Ishikawa (cell line): ENCODE data around the gene KIAA0319L.

Experiments used
- CEBPB ChIP-seq: IDR thresholded peaks from 2 replicates; pipeline ENCODE4 v1.6.1; 2012
- EGR1 ChIP-seq: IDR thresholded peaks from 2 replicates; pipeline ENCODE4 v1.6.1; 2012
- EP300 ChIP-seq: IDR thresholded peaks from 2 replicates; pipeline ENCODE4 v1.6.1; 2012; ENCODE audit warnings: borderline replicate concordance
- FOXM1 ChIP-seq: IDR thresholded peaks from 2 replicates; pipeline ENCODE4 v1.6.1; 2012; ENCODE audit warnings: low read depth, borderline replicate concordance
- NFIC ChIP-seq: IDR thresholded peaks from 2 replicates; pipeline ENCODE4 v1.6.1; 2012
- RAD21 ChIP-seq: IDR thresholded peaks from 2 replicates; pipeline ENCODE4 v1.6.1; 2012; ENCODE audit warnings: low read depth
- TAF1 ChIP-seq: IDR thresholded peaks from 2 replicates; pipeline ENCODE4 v1.6.1; 2012; ENCODE audit warnings: low read depth, mild to moderate bottlenecking
- TCF12 ChIP-seq: IDR thresholded peaks from 2 replicates; pipeline ENCODE4 v1.6.1; 2012; ENCODE audit warnings: low read depth
- TEAD4 ChIP-seq: IDR thresholded peaks from 2 replicates; pipeline ENCODE4 v1.6.1; 2012
- YY1 ChIP-seq: IDR thresholded peaks from 2 replicates; pipeline ENCODE4 v1.6.1; 2012; ENCODE audit warnings: low read depth
- ZBTB7A ChIP-seq: IDR thresholded peaks from 2 replicates; pipeline ENCODE4 v1.6.1; 2012; ENCODE audit warnings: low read depth
- TF ChIP-seq, protein P1 (sequence below): IDR thresholded peaks from 2 replicates; pipeline ENCODE4 v1.6.1; 2012

DNA sequence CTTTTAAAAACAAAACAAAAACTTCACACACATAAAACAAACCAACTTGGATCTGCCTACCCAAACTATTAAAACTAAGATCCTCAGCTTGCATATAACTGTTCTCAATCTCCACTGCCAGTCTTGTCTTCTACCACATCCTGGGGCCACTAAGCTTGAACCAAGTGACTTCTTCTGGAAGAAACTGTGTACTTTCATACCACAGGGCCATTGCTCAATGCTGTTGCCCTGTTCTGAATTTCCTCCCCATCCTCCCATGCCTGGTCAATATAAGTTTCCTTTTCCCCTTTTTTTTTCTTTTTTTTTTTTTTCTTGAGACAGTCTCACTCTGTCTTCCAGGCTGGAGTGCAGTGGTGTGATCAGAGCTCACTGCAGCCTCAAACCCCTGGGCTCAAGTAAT is 109.9 kb downstream of the KIAA0319L start:
- TF ChIP-seq CEBPB (no peak), FOXM1 (no peak), TAF1 (no peak), EP300 (no peak), EGR1 (no peak), RAD21 (no peak), ZBTB7A (no peak), YY1 (no peak), TEAD4 (no peak), TCF12 (no peak), NFIC (no peak)
- TF ChIP-seq, protein P1, sequence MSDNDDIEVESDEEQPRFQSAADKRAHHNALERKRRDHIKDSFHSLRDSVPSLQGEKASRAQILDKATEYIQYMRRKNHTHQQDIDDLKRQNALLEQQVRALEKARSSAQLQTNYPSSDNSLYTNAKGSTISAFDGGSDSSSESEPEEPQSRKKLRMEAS = no peak
